Endothelial cell (in vitro differentiated cells): Measurements from ENCODE around the gene CYP2U1. TPM values are rescaled to one million over a fixed set of nuclear protein-coding genes. Genes with fewer than 3 reads are reported as not detected.

Experiments used
- DNase-seq: peaks from one replicate; pipeline ENCODE4 v3.0.0; 2021; ENCODE audit warnings: low spot score
- H3K27ac Mint-ChIP-seq: one replicate; pipeline ENCODE4 v1.8.0; 2021; ENCODE audit warnings: mixed read lengths, inconsistent platforms; ENCODE audit not compliant: unreplicated experiment
- H3K27me3 Mint-ChIP-seq: one replicate; pipeline ENCODE4 v1.8.0; 2021; ENCODE audit warnings: mild to moderate bottlenecking, moderate library complexity, mixed read lengths, inconsistent platforms; ENCODE audit not compliant: unreplicated experiment
- H3K36me3 Mint-ChIP-seq: one replicate; pipeline ENCODE4 v1.8.0; 2021; ENCODE audit warnings: mild to moderate bottlenecking, low read depth, mixed read lengths, inconsistent platforms; ENCODE audit not compliant: unreplicated experiment
- H3K4me1 Mint-ChIP-seq: one replicate; pipeline ENCODE4 v1.8.0; 2021; ENCODE audit warnings: mild to moderate bottlenecking, mixed read lengths, inconsistent platforms; ENCODE audit not compliant: unreplicated experiment
- H3K4me3 Mint-ChIP-seq: one replicate; pipeline ENCODE4 v1.8.0; 2021; ENCODE audit warnings: mild to moderate bottlenecking, mixed read lengths, inconsistent platforms; ENCODE audit not compliant: unreplicated experiment
- H3K9me3 Mint-ChIP-seq: one replicate; pipeline ENCODE4 v1.8.0; 2021; ENCODE audit warnings: mixed read lengths, inconsistent platforms; ENCODE audit not compliant: unreplicated experiment
- total RNA-seq: library from RNA; stranded (reverse); fragmentation: NEBNext Ultra II Directional; extraction: Animal tissue kit (Norgen Biotek cat#: 25700); gene quantifications from one replicate; pipeline ENCODE4 v1.2.1, GENCODE V29; 2021; ENCODE audit not compliant: unreplicated experiment
- TF ChIP-seq, protein P1 (sequence below): fragments of 200-600 bp; sonication (generic); IDR thresholded peaks from one replicate; pipeline ENCODE4 v1.5.0; 2021; ENCODE audit warnings: antibody characterized with exemption; ENCODE audit not compliant: unreplicated experiment

The CYP2U1 gene
- total RNA-seq, 1 donor from 2014 or later = 3.1 TPM

DNA sequence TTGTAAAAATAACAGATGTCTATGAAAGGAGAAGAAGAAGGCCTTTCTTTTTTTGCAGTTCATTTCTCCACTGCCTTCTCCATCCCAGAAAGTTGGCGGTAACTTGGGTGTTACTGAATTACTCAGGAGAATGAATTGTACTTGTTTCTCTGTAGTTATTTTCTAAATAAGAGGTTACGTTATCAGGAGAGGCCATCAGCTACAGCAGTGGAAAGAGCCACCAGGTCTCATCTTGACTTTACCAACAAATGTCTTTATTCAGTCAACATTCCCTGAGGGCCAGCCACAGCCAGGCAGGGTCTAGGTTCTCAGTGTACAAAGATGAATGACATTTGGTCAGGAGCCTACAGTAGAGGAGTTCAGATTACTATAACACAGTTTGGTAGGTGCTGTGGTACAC is 66.4 kb downstream of the CYP2U1 start:
- TF ChIP-seq, protein P1, sequence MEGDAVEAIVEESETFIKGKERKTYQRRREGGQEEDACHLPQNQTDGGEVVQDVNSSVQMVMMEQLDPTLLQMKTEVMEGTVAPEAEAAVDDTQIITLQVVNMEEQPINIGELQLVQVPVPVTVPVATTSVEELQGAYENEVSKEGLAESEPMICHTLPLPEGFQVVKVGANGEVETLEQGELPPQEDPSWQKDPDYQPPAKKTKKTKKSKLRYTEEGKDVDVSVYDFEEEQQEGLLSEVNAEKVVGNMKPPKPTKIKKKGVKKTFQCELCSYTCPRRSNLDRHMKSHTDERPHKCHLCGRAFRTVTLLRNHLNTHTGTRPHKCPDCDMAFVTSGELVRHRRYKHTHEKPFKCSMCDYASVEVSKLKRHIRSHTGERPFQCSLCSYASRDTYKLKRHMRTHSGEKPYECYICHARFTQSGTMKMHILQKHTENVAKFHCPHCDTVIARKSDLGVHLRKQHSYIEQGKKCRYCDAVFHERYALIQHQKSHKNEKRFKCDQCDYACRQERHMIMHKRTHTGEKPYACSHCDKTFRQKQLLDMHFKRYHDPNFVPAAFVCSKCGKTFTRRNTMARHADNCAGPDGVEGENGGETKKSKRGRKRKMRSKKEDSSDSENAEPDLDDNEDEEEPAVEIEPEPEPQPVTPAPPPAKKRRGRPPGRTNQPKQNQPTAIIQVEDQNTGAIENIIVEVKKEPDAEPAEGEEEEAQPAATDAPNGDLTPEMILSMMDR = no peak
- peaks cover 7% of the 10 kb centered on the region for H3K4me1 Mint-ChIP-seq
- H3K27me3 Mint-ChIP-seq = no peaks in the 10 kb centered on the region
- DNase-seq = no peak
- no peak overlapping the region for H3K4me3 Mint-ChIP-seq
- no peak overlapping the region for H3K27ac Mint-ChIP-seq
- H3K9me3 Mint-ChIP-seq = no peaks in the 10 kb centered on the region
- H3K36me3 Mint-ChIP-seq = peaks cover 3% of the 10 kb centered on the region

DNA sequence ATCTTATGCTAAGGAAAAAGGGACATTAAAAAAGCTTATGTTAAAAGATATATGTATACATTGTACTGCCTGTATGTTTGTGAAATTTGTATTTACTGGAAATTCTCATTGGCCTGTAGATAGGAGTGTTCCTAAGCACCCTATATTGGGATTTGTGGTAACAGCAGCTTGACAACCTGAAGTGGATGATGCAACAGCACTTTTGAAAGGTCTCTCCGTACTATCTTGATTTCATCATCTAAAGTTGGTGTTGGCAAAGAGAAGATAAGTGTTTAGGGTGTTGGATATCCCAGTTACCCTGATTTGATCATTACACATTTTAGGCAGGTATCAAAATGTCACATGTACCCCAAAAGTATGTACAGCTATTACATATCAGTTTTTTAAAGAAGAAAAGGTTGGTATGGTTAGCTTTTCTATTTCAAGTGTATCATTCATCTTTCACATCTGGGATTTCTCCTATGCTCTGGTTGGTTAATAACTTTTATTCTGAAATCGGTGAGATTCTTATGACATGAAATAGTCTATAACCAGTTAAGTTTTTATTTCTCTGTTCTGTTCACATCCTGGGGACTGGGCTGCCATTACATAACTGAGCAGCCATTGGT is 68.7 kb downstream of the CYP2U1 start:
- Mint-ChIP-seq H3K27ac (no peak overlapping the region), H3K36me3 (peaks cover 3% of the 10 kb centered on the region), H3K9me3 (no peaks in the 10 kb centered on the region), H3K4me1 (peaks cover 6% of the 10 kb centered on the region), H3K27me3 (no peaks in the 10 kb centered on the region), H3K4me3 (no peak overlapping the region)
- no peak for DNase-seq
- TF ChIP-seq, protein P1 = no peak

DNA sequence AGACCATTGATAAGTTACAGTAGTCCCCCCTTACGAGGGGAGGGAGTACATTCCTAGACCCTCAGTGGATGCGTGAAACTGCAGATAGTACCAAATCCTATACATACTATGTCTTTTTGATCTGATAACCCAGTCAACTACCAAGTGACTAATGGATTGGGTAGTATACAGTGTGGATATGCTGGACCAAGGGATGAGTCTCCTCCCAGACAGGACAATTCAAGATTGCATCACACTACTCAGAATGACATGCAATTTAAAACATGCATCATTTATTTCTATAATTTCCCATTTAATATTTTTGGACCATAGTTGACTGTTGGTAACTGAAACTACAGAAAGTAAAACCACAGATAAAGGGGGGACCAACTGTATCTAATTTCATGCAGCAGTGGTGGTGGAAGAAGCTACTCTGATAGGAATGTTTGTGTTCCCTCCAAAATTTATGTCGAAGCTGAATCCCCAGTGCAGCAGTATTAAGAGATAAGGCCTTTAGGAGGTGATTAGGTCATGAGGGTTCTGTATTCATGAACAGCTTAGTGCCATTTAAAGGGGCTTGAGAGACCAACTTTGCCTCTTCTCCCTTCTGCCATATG is 70.3 kb downstream of the CYP2U1 start:
- Mint-ChIP-seq H3K9me3 (no peaks in the 10 kb centered on the region), H3K4me1 (peaks cover 4% of the 10 kb centered on the region), H3K27me3 (peaks cover 5% of the 10 kb centered on the region), H3K27ac (no peak overlapping the region), H3K36me3 (peaks cover 9% of the 10 kb centered on the region), H3K4me3 (no peak overlapping the region)
- TF ChIP-seq, protein P1 = no peak
- no peak for DNase-seq

Other genes starting within 250 kb of the CYP2U1 start
- gene PAPSS1, start 211.3 kb upstream of the CYP2U1 start, total RNA-seq = 450 TPM
- gene SGMS2, start 106.6 kb upstream of the CYP2U1 start, total RNA-seq = 0.26 TPM
- 26.6 TPM for gene HADH, start 58.3 kb downstream of the CYP2U1 start, total RNA-seq
- gene LEF1, start 237.4 kb downstream of the CYP2U1 start, total RNA-seq = 15.9 TPM